ENCODE measurements around the gene TIMM23.
"Not testable (repeated sequence)": the region's sequence is repeated elsewhere in the genome, so short reads cannot be mapped to it uniquely, and the experiment has no call there.

TIMM23 gene

DNA sequence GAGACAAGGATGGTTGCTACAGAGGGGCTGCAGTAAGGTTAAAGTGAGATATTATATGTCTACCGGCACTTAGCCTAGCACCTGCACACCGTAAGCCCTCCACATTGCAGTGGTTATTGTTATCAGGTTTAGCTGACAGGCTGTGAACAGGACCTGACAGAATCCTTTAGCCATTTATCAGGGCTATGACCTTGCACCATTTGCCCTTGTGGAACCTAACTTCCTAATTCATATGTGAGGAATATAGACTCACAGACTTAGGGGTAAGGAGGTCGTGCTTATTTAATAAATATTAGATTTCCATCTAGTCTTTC lies 48.0 kb downstream of the TIMM23 start:
- in situ Hi-C loops (cut with MboI; ENCODE audit: low sequenced_read_pairs): no loop called here

GRCh38 chr10:46022978-46023702 lies 50.9 kb downstream of the TIMM23 start:
- in situ Hi-C loops (cut with MboI; ENCODE audit: low sequenced_read_pairs): no loop called here

DNA sequence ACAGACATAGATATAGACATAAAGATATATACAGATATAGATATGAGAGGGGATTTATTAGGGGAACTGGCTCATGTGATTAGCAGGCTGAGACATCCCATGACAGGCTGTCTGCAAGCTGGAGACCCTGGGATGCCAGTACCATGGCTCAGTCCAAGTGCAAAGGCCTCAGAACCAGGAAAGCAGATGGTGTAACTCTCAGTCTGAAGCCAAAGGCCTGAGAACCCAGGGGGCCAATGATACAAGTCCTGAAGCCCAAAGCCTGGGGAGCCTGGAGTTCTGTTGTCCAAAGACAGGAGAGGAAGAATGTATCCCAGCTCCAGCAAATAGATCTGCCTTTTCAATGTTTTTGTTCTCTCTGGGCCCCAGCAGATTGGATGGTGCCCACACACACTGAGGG lies 52.7 kb downstream of the TIMM23 start:
- in situ Hi-C loops (cut with MboI; ENCODE audit: low sequenced_read_pairs): no loop called here

DNA sequence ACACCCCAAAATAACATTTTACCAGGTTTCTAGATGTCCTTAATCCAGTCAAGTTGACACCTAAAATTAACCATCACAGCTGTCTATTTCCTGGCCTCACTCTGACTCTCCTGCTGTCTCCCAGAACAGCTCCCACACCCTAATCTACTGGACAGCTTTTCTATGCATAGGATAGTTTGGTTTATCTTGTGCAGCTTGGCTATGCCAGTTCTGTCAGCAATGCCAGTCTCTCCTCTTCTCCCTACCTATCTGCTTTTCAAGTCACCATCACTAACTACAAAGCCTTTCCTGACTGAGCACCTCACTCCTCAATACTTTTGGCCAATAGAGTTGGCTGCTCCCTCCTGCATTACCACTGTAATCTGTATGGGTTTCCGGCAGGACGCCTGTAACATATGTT lies 53.1 kb downstream of the TIMM23 start:
- in situ Hi-C loops (cut with MboI; ENCODE audit: low sequenced_read_pairs): no loop called here

DNA sequence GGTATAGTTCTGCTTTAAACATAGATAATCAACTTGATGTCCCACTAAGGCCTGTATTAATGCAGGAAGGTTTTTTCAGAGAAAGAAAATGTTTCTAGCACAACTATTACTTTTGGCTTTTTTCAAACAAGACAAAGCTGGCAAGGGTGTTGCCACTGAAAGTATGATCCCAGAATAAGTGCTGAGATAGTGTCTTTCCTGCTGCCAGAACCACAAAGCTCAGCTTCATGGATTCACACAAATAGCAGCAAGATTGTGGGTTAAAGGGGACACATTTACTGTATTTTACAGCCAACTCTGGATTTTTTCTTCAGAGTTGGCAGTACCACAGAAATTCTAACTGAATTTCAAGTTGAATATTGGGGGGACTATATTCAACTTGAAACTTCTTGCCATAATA lies 53.8 kb downstream of the TIMM23 start:
- in situ Hi-C loops (cut with MboI; ENCODE audit: low sequenced_read_pairs): no loop called here

DNA sequence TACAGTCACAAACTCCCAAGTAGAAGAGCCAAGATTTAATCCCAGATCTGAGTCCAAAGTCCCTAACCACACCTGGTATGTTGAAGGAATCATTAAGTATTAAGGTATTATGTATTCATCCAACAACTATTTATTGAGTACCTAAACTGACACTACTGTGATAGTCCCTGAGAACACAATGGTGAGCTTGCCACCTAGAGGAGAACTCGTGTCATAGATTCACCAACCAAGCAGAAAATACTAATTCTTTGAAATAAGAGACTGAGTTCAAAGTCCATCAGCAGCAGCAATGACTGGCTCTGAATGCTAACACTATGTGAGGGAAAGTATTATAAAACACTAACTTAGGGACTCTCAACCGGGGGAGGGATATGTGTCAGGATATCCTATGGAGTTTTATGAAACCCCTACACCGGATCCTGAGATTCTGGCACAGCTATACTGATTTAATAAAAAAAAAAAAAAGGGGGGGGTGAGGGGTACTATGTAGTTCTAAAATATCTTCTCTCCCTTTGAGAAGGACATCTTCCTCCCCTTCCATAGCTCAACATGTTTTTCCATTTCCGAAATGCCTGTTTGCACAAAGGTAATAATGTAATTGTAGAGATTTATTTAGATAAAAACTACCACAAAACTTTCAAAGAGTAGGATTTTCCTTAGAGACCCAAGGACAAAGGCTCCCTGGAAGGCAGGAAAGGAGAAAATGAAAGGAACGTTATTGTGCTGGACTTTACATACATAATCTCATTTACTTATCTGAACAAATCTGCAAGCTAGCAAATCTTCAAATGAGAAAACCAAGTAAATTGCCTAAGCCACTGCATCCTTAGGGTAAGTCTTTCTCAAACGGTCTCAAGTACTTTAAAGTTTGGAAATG lies 56.5 kb downstream of the TIMM23 start:
- in situ Hi-C loops (cut with MboI; ENCODE audit: low sequenced_read_pairs): no loop called here

- in situ Hi-C loops (cut with MboI; ENCODE audit: low sequenced_read_pairs): no loop called here
Observed at GRCh38 chr10:46029461-46030030, 57.3 kb downstream of the TIMM23 start.

GRCh38 chr10:46030091-46030937 lies 58.0 kb downstream of the TIMM23 start, which contains the start of gene NCOA4:
NCOA4 (minus strand) TSS chr10:46030623; CDS start chr10:46016680, 13,943 bp downstream.
- in situ Hi-C loops (cut with MboI; ENCODE audit: low sequenced_read_pairs): no loop called here

DNA sequence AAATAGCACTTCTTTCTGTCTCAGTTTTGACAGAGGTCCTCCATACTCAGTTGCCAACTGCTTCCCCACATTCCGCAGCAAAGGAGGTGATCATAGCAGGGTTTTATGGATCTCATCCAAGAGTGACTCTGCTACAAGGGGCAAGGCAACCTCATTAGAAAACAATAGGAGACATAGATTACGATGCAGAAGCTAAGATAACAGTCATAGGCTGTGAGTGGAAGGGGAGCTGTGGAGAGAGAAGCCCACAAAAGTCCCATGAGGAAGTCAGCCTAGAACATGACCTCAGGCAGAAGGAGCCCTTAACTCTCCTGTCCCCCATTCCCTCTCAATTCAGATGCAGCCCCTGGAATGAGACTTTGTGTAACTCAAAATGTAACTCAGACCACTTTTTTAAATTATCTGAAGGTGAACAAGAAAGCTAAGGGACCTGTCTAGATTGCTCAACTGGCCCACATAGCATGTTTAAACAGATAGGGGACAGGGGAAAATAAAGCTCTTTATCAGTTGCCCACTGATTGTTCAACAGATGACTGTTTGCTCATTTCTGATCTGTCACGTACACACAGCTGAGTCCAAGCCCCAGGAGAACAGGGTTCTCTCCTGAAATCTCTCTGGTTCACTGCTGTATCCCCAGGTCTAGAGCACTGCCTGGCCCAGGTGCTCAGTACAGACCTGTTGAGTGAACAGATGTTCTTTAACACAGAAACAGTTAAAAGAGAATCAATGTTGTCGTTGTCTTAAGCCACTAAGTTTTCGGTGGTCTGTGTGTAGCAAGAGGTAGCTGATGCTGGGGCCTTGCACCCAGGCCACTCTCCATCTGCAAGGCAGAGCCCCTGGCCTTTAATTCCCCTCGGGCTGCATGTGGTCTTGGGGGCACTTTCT lies 59.6 kb downstream of the TIMM23 start:
- in situ Hi-C loops (cut with MboI; ENCODE audit: low sequenced_read_pairs): no loop called here

DNA sequence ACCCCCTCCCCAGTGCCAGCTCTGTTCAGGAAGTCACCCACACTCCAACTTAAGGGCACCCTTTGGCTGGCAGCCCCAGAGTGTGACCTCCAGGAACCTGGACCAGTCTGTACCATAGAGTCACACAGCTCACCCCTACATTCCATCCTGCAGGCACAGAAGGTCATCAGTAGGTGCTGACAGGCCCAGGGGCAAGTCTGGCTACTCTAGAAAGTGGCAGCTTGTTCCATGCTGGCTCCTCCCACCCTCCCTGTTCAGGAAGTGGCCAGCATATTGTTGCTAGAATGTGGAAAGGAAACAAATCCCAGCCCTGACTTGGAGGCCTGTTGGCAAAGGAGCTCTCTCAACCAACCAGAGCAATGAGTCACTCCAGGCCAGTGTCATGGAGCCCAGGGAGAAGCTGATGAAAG lies 61.3 kb downstream of the TIMM23 start:
- in situ Hi-C loops (cut with MboI; ENCODE audit: low sequenced_read_pairs): no loop called here

- in situ Hi-C loops (cut with MboI; ENCODE audit: low sequenced_read_pairs): no loop called here
Observed at GRCh38 chr10:46035923-46036849, 63.9 kb downstream of the TIMM23 start.

DNA sequence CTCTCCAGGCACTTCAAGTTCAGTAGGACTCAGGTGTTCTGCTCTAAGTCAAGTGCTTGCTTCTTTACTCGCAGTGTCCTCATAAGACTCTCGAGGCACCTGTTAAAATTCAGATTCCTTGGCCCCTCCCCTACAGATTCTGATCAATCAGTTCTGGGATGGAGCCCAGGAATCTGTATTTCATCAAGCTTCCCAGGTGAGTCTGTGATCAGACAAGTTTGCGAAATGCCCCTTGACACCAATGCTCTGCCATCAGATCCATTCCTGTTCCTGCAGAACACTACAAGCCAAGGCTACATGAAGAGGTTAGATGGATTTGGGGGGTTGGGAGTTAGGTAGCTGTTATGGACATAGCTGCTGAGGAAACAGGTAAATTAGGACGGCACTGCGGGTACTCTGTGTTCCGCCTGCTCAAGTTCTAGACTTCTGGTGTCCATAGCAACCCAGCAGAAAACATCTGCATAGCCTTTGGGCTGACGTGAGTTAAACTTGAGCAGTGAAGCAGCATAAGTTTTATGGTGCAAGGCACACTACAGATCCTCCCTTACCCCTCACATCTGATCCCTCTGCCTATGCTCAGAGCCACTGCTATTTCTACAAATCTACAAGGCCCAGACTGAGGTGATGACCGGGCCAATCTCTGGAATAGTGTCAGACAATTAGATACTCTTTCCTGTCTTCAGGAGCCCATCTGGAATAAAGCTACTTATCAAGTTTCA lies 65.0 kb downstream of the TIMM23 start:
- in situ Hi-C loops (cut with MboI; ENCODE audit: low sequenced_read_pairs): no loop called here

DNA sequence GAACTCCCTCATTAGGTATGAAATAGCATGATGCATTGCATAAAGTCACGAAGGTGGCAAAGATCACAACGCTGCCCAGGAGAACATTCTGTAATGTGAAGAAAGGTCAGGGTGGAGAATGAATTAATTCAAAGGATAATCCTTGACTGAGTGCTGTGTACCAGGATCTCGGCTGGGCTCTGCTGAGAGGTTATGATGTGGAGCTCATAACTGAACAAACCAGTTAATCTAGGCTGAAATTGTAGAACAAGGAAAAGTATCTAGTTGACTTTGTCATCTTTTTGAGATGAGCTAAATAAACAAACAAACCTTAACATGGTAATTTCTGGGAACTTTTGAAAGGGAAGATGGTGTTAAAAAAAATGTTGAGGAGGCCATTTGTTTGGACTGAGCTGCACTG lies 67.7 kb downstream of the TIMM23 start:
- in situ Hi-C loops (cut with MboI; ENCODE audit: low sequenced_read_pairs): no loop called here

DNA sequence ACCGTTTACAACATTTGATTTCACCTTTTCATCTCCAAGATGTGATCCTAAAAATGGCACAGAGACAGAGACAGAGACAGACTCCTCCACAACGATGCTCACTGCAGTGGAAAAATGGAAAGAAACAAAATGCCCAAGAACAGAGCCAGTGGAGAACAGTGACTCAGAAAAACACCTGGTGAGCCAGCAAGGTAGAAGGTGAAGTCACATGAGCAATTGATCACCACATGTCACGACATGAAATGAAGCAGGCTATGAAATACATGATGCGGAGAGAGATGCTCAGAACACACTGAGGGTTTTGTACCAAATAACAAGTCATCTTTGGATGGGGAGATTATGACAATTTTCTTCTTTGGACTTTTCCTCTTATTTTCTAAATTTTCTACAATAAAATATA lies 70.2 kb downstream of the TIMM23 start:
- in situ Hi-C loops (cut with MboI; ENCODE audit: low sequenced_read_pairs): no loop called here

DNA sequence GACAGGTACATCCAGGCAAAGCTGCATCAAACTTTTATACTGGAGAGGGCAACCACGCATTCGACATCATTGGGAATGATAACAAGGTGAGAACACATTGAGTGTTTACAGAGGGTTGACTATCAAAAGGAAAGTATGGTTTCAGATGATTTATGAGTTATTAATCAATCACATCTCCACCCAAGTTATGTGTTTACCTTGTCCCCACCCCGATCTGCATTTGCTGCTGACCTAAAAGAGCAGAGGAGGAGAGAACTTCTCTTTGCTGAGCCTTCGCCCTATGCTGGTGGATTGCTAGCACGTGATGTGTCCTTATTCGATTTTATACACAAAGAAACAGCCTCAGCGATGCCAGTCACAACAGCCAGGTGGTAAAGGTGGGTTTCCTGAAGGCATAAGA lies 74.0 kb downstream of the TIMM23 start, which contains the start of gene MSMB:
Gene MSMB (minus strand): TSS at position 9 of the 400 bp plus-strand sequence. CDS start 32 bp downstream, outside the sequence.
- in situ Hi-C loops (cut with MboI; ENCODE audit: low sequenced_read_pairs): no loop called here

- in situ Hi-C loops (cut with MboI; ENCODE audit: low sequenced_read_pairs): no loop called here
Observed at GRCh38 chr10:46048152-46048551, 75.9 kb downstream of the TIMM23 start.

GRCh38 chr10:46049497-46049831 lies 77.2 kb downstream of the TIMM23 start:
- in situ Hi-C loops (cut with MboI; ENCODE audit: low sequenced_read_pairs): not testable (repeated sequence)

DNA sequence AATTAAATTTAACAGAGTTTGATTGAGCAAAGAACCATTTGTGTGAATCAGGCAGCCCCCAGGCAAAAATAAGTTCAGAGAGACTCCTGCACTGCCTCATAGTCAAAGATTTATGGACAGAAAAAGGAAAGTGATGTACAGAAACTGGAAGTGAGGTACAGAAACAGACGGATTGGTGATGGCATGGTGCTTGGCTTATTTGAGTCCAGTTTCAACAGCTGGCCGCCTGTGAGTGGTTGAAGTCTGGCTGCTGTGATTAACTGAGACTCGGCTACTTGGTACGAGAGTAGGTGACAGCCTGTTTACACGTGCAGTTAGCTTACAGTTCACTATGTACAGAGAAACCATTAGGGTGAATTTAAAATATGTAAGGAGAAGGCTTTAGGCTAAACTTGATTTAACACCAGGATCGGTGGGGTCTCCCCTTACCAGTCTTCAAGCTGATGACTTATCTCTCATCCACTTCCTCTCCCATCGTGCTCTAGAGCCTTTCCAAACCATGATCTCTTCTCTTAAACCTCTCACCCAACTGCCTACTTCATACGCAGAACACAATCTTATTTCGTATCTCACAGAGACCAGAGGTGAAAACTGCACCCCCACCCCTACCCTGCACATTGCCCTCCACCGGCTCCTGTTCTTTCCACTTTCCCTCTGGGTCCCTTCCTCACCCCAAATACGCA lies 78.8 kb downstream of the TIMM23 start:
- in situ Hi-C loops (cut with MboI; ENCODE audit: low sequenced_read_pairs): no loop called here

Measured in HL-60/S4 treated with phorbol 12-myristate 13-acetate at 8.2 ng/mL for 4 days and 3 days (cell line).